ENCODE results near the gene TRIM73.
"Not testable (repeated sequence)": the region's sequence is repeated elsewhere in the genome, so short reads cannot be mapped to it uniquely, and the experiment has no call there.

TRIM73 gene

GRCh38 chr7:75395329-75395728, at the start of gene TRIM73:
TSS of gene TRIM73 (plus strand) at chr7:75395629. CDS start at chr7:75398934, 3,305 bp downstream.
- DNase-seq (ENCODE audit: low read depth), result not testable (repeated sequence)

DNA sequence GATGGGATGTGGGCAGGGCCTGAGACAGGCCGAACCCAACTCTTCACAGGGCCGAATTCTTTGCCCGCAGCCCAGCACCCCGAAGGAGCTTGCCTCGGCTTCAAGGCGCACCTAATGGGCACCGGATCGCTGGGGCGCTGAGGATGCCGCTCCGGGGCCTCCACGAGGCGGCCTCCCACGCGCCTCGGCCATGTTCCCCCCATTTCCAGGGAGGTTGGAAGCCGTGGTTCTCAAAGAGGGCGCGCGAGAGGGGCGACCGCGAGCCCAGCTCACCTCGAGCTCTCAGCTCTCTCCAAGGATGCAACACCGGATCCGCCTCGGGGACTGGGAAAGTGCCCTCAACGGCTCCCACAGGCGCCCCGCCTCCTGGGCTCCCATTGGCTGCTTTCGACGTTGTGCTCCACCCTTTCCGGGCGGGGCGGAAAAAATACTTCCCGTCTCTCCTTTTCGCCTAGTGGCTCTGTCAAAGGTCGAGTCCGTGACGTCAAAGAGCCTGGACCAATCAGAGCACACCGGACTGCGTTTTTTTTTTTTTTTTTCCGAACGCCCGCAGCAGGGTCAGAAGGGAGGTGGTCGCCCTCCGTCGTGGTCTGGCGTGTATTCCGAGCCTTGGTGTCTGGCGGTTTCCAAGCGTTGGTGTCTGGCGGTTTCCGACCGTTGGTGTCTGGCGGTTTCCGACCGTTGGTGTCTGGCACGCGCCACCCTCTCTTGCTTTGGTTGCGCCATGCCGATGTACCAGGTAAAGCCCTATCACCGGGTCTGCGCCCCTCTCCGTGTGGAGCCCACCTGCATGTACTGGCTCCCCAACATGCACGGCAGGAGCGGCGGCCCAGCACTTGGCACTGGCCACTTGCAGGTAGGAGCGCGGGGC, 36.5 kb upstream of the TRIM73 start:
- peak; percentile 28 for DNase-seq (ENCODE audit: low read depth)

DNA sequence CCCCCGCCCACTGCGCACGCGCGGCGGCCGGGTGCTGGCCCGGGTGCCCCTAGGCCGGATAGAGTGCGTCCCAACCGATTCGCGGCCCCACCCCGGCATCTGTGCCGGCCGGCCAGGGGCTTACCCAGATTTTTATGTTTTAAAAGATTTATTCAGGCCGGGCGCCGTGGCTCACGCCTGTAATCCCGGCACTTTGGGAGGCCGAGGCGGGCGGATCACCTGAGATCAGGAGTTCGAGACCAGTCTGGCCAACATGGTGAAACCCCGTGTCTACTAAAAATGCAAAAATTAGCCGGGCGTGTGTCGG, 35.9 kb upstream of the TRIM73 start:
- not testable (repeated sequence) for DNase-seq (ENCODE audit: low read depth)

DNA sequence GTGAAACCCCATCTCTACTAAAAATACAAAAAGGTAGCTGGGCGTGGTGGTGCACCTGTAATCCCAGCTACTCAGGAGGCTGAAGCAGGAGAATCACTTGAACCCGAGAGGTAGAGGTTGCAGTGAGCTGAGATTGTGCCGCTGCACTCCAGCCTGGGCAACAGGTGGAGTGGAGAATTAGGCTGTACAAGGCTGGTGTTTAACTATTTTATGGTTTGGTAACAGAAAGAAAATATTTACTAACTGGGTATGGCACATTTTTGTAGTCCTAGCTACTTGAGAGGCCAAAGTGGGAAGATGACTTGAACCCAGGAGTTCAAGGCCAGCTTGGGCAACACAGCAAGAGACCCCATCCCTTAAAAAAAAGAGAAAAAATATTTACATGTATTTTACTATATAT, 31.4 kb upstream of the TRIM73 start:
- DNase-seq (ENCODE audit: low read depth), result not testable (repeated sequence)

GRCh38 chr7:75366643-75367042, 28.8 kb upstream of the TRIM73 start:
- DNase-seq (ENCODE audit: low read depth), result not testable (repeated sequence)

GRCh38 chr7:75367313-75367712, 28.1 kb upstream of the TRIM73 start:
- DNase-seq (ENCODE audit: low read depth), result not testable (repeated sequence)

DNA sequence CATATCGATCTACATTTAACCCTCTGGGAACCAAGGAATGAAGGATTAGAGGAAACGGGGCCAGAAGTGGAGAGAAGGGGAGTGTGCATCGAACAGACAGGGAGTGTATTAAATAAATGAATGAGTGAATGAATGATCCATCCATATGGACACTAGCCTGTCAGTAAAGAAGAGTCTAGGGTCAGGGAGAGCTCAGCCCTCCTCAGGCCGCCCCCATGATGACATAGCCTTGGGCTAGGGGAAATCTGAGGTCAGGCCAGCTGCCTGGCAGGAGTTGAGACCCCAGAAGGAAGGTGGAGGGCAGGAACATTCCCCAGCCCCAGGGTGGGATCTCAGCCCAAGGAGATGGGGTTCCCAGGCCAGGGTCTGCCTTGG, 21.3 kb upstream of the TRIM73 start:
- not testable (repeated sequence) for DNase-seq (ENCODE audit: low read depth)

- not testable (repeated sequence) for DNase-seq (ENCODE audit: low read depth)
These were observed 20.7 kb upstream of the TRIM73 start for GRCh38 chr7:75374519-75375317.

- DNase-seq (ENCODE audit: low read depth), result not testable (repeated sequence)
These were observed 2.2 kb upstream of the TRIM73 start for GRCh38 chr7:75393194-75393593.

DNA sequence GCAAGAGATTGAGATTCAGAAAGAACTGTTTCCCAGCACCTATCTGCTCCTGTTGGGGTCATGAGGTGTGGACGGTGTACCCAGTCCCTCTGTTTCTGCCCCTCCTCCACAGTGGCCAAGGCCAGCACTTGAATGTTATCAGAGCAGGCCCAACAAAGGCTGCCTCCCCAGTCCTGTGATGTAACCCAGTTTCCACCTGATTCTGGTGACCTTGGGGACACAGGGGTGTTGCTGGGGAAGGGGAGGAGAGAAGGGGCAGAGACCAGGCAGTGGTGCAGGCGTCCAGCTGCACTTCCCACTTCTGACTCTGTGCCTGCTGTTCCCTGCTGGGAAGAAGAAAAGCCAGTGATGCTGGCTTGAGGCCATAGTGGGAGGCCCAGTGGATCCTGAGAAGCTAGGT, 2.4 kb downstream of the TRIM73 start:
- DNase-seq (ENCODE audit: low read depth), result not testable (repeated sequence)

DNA sequence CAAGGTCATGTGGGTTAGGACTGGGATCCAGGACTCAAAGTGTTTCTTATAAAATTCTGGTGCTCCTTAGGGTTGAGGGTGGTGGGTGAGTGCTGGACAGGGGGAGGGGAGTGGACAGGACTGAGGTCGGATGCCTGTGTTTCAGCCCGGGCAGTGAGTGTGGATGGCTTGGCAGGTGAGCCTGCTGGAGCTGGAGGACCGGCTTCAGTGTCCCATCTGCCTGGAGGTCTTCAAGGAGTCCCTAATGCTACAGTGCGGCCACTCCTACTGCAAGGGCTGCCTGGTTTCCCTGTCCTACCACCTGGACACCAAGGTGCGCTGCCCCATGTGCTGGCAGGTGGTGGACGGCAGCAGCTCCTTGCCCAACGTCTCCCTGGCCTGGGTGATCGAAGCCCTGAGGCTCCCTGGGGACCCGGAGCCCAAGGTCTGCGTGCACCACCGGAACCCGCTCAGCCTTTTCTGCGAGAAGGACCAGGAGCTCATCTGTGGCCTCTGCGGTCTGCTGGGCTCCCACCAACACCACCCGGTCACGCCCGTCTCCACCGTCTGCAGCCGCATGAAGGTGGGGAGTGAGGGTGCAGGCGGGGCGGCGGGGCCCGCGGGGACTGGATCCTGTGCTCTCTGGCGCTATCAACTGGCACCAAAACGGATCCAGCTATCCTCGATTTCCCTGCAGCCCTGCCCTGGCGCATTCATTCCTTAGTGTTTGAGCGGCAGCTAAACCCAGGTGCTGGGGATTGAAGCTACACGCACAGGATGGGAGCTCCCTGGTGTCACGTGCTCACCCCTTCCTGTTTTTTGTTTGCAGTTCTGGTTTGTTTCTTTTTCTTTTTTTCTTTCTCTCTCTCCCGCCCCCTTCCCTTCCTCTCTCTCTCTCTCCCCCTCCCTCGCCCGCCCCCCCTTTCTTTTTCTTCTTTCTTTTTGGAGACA, 3.6 kb downstream of the TRIM73 start:
- DNase-seq (ENCODE audit: low read depth), result not testable (repeated sequence)

DNA sequence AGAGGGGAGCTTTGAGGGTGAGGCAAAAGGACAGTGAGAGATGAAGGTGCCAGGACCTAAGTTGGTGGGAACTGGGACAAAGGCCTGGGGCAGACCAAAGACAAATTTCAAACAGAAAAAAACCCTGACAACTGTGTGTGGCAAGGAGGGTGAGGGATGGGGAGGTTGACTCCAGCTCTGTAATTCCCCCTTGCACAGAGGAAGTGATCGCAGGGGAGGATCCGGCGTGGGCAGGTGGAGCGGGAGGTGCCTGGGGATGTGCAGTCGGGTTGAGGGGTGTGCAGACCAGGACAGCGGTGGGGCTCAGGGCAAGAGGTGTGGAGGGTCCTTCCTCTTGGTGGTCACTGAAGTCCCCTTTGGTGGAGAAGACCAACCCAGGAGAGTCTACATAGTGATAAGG, 5.1 kb downstream of the TRIM73 start:
- not testable (repeated sequence) for DNase-seq (ENCODE audit: low read depth)

DNA sequence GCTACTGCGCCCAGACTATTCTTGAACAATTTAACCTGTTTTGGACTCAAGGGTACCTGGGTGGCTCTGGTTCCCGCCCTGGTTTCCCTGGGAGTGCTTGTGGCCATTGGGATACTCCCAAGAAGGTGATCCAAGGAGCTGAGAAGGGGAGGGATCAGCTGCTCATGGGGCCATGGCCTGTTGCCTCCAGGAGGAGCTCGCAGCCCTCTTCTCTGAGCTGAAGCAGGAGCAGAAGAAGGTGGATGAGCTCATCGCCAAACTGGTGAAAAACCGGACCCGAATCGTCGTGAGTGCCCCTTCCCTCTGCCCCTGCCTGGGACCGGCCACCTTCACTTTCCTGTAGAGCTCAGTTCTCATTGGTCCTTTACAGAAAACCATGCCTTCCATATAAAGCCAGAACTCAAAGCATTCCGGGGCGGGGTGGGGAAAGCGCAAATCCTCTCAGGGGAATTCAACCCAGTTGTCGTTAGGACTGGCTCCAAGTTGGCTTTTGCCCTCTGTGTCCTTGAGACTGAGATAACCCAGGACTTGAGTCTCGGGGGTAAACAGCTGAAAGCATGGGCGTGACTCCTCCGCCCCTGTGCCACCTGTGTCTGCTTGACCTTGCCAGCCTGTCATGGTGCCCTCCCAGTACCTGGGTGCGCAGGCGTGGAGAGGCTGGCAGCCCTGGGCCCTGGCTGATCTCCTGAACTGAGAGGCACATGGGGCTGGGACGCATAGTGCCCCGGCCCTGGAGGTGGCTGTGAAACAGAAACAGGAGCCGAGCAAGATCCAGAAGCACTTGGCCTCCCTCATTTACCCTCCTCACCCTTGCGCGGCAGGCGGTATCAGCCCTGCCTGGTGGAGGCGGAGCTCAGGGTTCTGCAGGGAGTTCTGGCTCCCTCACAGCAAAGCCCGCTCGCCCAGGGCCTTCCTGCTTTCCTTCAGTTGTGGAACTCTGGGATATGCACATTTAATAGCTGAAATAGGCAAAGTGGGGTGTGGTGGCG, 8.3 kb downstream of the TRIM73 start:
- not testable (repeated sequence) for DNase-seq (ENCODE audit: low read depth)

- DNase-seq (ENCODE audit: low read depth), result not testable (repeated sequence)
These were observed 9.2 kb downstream of the TRIM73 start for GRCh38 chr7:75404663-75405062.

GRCh38 chr7:75409880-75410822, 14.7 kb downstream of the TRIM73 start:
- DNase-seq (ENCODE audit: low read depth), result not testable (repeated sequence)

- not testable (repeated sequence) for DNase-seq (ENCODE audit: low read depth)
These were observed 15.4 kb downstream of the TRIM73 start for GRCh38 chr7:75410823-75411173.

GRCh38 chr7:75414204-75414603, 18.8 kb downstream of the TRIM73 start:
- DNase-seq (ENCODE audit: low read depth), result not testable (repeated sequence)

DNA sequence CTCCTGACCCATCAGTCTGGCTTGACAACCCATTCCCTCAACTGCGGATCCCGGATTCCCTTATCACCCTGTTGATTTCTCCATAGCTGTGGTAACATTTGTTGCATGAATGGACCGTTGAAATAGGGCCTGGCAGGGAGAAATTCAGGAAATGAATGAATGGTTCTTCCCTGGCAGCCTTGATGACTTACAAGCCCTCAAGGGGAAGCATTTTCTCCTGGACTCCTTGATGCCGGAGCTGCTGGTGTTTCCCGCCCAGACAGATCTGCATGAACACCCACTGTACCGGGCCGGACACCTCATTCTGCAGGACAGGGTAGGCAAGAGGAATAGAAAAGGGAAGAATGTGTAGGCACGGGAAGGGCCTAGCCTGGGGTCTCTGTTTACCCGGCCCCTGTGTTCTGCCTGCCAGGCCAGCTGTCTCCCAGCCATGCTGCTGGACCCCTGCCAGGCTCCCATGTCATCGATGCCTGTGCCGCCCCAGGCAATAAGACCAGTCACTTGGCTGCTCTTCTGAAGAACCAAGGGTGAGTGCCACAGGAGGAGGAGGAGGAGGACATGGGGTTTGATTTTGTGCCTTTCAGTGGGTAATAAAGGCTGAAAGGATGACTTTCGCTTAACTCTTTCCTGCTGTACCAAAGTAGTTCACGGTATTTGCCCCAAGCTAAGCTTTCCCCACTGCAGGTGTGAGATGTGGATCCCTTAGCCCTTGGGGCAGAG, 19.4 kb downstream of the TRIM73 start:
- peak; percentile 3 for DNase-seq (ENCODE audit: low read depth)

DNA sequence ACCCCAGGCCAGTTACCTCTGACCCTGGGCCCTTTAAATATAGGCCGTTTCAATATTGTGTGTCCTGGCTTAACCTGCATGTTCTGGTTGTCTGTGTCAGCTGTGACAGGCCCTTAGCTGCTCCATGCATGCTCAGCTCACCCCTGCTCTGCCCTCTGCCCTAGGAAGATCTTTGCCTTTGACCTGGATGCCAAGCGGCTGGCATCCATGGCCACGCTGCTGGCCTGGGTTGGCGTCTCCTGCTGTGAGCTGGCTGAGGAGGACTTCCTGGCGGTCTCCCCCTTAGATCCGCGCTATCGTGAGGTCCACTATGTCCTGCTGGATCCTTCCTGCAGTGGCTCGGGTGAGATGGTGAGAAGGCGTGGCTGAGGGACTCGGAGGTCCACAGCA, 20.0 kb downstream of the TRIM73 start:
- not testable (repeated sequence) for DNase-seq (ENCODE audit: low read depth)

Measured in iris pigment epithelial cell (primary cell).